Central memory CD8-positive, alpha-beta T cell (primary cell): ENCODE results near the gene CPSF4.
"Not testable (repeated sequence)": the region's sequence is repeated elsewhere in the genome, so short reads cannot be mapped to it uniquely, and the experiment has no call there.

Experiments
- ATAC-seq: fragments of 150-1000 bp; cut with Tn5 transposase; replicated peaks from 2 replicates; pipeline ENCODE4 v1.10.0; 2022; ENCODE audit warnings: mild to moderate bottlenecking, moderate FRiP score, moderate number of reproducible peaks; ENCODE audit not compliant: poor library complexity, severe bottlenecking; ENCODE audit errors: extremely low read depth
- DNase-seq, 2 donors: peaks; one replicate each; pipeline ENCODE4 v3.0.0; 2021; ENCODE audit warnings: low spot score in 2 of 2
- H3K27ac Mint-ChIP-seq: one replicate; pipeline ENCODE4 v1.8.0; 2022; ENCODE audit warnings: low read depth, mild to moderate bottlenecking, moderate library complexity, mixed read lengths
- H3K27me3 Mint-ChIP-seq: one replicate; pipeline ENCODE4 v1.8.0; 2022; ENCODE audit warnings: mixed read lengths
- H3K36me3 Mint-ChIP-seq: one replicate; pipeline ENCODE4 v1.8.0; 2022; ENCODE audit warnings: mild to moderate bottlenecking, moderate library complexity, mixed read lengths; ENCODE audit not compliant: insufficient read depth
- H3K4me1 Mint-ChIP-seq: one replicate; pipeline ENCODE4 v1.8.0; 2022; ENCODE audit warnings: mixed read lengths
- H3K4me3 Mint-ChIP-seq: one replicate; pipeline ENCODE4 v1.8.0; 2022; ENCODE audit warnings: mild to moderate bottlenecking, moderate library complexity, mixed read lengths
- H3K9me3 Mint-ChIP-seq: one replicate; pipeline ENCODE4 v1.8.0; 2022; ENCODE audit warnings: mixed read lengths

Gene CPSF4

GRCh38 chr7:99415513-99416127 is 23.1 kb upstream of the CPSF4 start:
- not testable (repeated sequence) for H3K9me3 Mint-ChIP-seq, ATAC-seq, H3K4me3 Mint-ChIP-seq, H3K27me3 Mint-ChIP-seq, DNase-seq
- Mint-ChIP-seq H3K27ac (peak overlapping the region; percentile 68), H3K36me3 (peaks cover 86% of the 10 kb centered on the region), H3K4me1 (peaks cover 17% of the 10 kb centered on the region)

GRCh38 chr7:99418260-99418659 is 20.5 kb upstream of the CPSF4 start:
- H3K4me3 Mint-ChIP-seq, result no peak overlapping the region
- ATAC-seq, result no peak
- H3K27ac Mint-ChIP-seq, result no peak overlapping the region
- no peak for DNase-seq
- no peaks in the 10 kb centered on the region for H3K27me3 Mint-ChIP-seq
- H3K9me3 Mint-ChIP-seq, result no peaks in the 10 kb centered on the region
- peaks cover 65% of the 10 kb centered on the region for H3K36me3 Mint-ChIP-seq
- H3K4me1 Mint-ChIP-seq, result peaks cover 9% of the 10 kb centered on the region

GRCh38 chr7:99419323-99420021 is 19.3 kb upstream of the CPSF4 start:
- DNase-seq, result no peak
- H3K9me3 Mint-ChIP-seq, result no peaks in the 10 kb centered on the region
- H3K4me1 Mint-ChIP-seq, result peaks cover 8% of the 10 kb centered on the region
- peaks cover 59% of the 10 kb centered on the region for H3K36me3 Mint-ChIP-seq
- H3K4me3 Mint-ChIP-seq, result no peak overlapping the region
- no peaks in the 10 kb centered on the region for H3K27me3 Mint-ChIP-seq
- H3K27ac Mint-ChIP-seq, result no peak overlapping the region
- ATAC-seq, result no peak

GRCh38 chr7:99420213-99420612 is 18.5 kb upstream of the CPSF4 start:
- H3K36me3 Mint-ChIP-seq, result peaks cover 51% of the 10 kb centered on the region

GRCh38 chr7:99420986-99421385 is 17.8 kb upstream of the CPSF4 start:
- ATAC-seq (no peak), DNase-seq (no peak)
- H3K27me3 Mint-ChIP-seq, result no peaks in the 10 kb centered on the region
- no peaks in the 10 kb centered on the region for H3K9me3 Mint-ChIP-seq
- peaks cover 50% of the 10 kb centered on the region for H3K36me3 Mint-ChIP-seq
- H3K4me3 Mint-ChIP-seq, result no peak overlapping the region
- no peak overlapping the region for H3K27ac Mint-ChIP-seq
- H3K4me1 Mint-ChIP-seq, result no peaks in the 10 kb centered on the region

More at GRCh38 chr7:99420213-99420612, 18.5 kb upstream of the CPSF4 start:
- H3K9me3 Mint-ChIP-seq, result no peaks in the 10 kb centered on the region
- no peak for DNase-seq
- ATAC-seq, result no peak
- no peak overlapping the region for H3K4me3 Mint-ChIP-seq
- no peak overlapping the region for H3K27ac Mint-ChIP-seq
- no peaks in the 10 kb centered on the region for H3K27me3 Mint-ChIP-seq
- peaks cover 1% of the 10 kb centered on the region for H3K4me1 Mint-ChIP-seq

GRCh38 chr7:99422186-99422585 is 16.6 kb upstream of the CPSF4 start:
- no peaks in the 10 kb centered on the region for H3K9me3 Mint-ChIP-seq
- no peaks in the 10 kb centered on the region for H3K4me1 Mint-ChIP-seq
- ATAC-seq (no peak), DNase-seq (no peak)
- H3K4me3 Mint-ChIP-seq, result no peak overlapping the region
- no peak overlapping the region for H3K27ac Mint-ChIP-seq
- peaks cover 38% of the 10 kb centered on the region for H3K36me3 Mint-ChIP-seq
- H3K27me3 Mint-ChIP-seq, result no peaks in the 10 kb centered on the region

- H3K4me3 Mint-ChIP-seq, result no peak overlapping the region
- no peaks in the 10 kb centered on the region for H3K4me1 Mint-ChIP-seq
- no peaks in the 10 kb centered on the region for H3K9me3 Mint-ChIP-seq
- DNase-seq (no peak), ATAC-seq (no peak)
- H3K27ac Mint-ChIP-seq, result no peak overlapping the region
- H3K36me3 Mint-ChIP-seq, result peaks cover 33% of the 10 kb centered on the region
- H3K27me3 Mint-ChIP-seq, result no peaks in the 10 kb centered on the region
Observed at GRCh38 chr7:99422625-99423024, 16.1 kb upstream of the CPSF4 start.

- no peak for ATAC-seq
- Mint-ChIP-seq H3K27ac (no peak overlapping the region), H3K27me3 (no peaks in the 10 kb centered on the region)
Observed at GRCh38 chr7:99424932-99425730, 13.6 kb upstream of the CPSF4 start.

GRCh38 chr7:99428972-99429566 is 9.7 kb upstream of the CPSF4 start:
- Mint-ChIP-seq H3K4me1 (no peaks in the 10 kb centered on the region), H3K9me3 (no peaks in the 10 kb centered on the region), H3K27ac (no peak overlapping the region), H3K36me3 (peaks cover 18% of the 10 kb centered on the region), H3K27me3 (no peaks in the 10 kb centered on the region), H3K4me3 (no peak overlapping the region)
- DNase-seq (no peak), ATAC-seq (no peak)

More at GRCh38 chr7:99424932-99425730, 13.6 kb upstream of the CPSF4 start:
- H3K4me3 Mint-ChIP-seq, result no peak overlapping the region
- H3K36me3 Mint-ChIP-seq, result peaks cover 16% of the 10 kb centered on the region
- no peak for DNase-seq
- H3K4me1 Mint-ChIP-seq, result no peaks in the 10 kb centered on the region
- no peaks in the 10 kb centered on the region for H3K9me3 Mint-ChIP-seq

- H3K27me3 Mint-ChIP-seq, result no peaks in the 10 kb centered on the region
- H3K36me3 Mint-ChIP-seq, result peaks cover 18% of the 10 kb centered on the region
- no peak overlapping the region for H3K27ac Mint-ChIP-seq
- ATAC-seq, result no peak
- no peak overlapping the region for H3K4me3 Mint-ChIP-seq
- H3K9me3 Mint-ChIP-seq, result no peaks in the 10 kb centered on the region
- no peaks in the 10 kb centered on the region for H3K4me1 Mint-ChIP-seq
- DNase-seq, result no peak
Observed at GRCh38 chr7:99429756-99430155, 9.0 kb upstream of the CPSF4 start.

- H3K36me3 Mint-ChIP-seq, result peaks cover 16% of the 10 kb centered on the region
- not testable (repeated sequence) for H3K4me3 Mint-ChIP-seq, DNase-seq
Observed at GRCh38 chr7:99431756-99432540, 6.8 kb upstream of the CPSF4 start.

GRCh38 chr7:99433158-99433557 is 5.6 kb upstream of the CPSF4 start:
- no peaks in the 10 kb centered on the region for H3K9me3 Mint-ChIP-seq
- H3K36me3 Mint-ChIP-seq, result peaks cover 12% of the 10 kb centered on the region
- no peak for DNase-seq

More at GRCh38 chr7:99431756-99432540, 6.8 kb upstream of the CPSF4 start:
- H3K9me3 Mint-ChIP-seq, H3K27me3 Mint-ChIP-seq, H3K27ac Mint-ChIP-seq, ATAC-seq, H3K4me1 Mint-ChIP-seq: not testable (repeated sequence)

More at GRCh38 chr7:99433158-99433557, 5.6 kb upstream of the CPSF4 start:
- no peak for ATAC-seq
- H3K27me3 Mint-ChIP-seq, result no peaks in the 10 kb centered on the region
- no peak overlapping the region for H3K27ac Mint-ChIP-seq
- H3K4me3 Mint-ChIP-seq, result no peak overlapping the region
- no peaks in the 10 kb centered on the region for H3K4me1 Mint-ChIP-seq
